Muscle layer of colon (tissue), 2 donors: Measurements from ENCODE around the gene NDE1.

Experiments used
- H3K27ac ChIP-seq: one replicate; pipeline ENCODE4 v1.7.0; 2013; ENCODE audit warnings: low read depth, mild to moderate bottlenecking, low read length, moderate library complexity
- H3K27me3 ChIP-seq, 2 donors: one replicate each; pipeline ENCODE4 v1.7.0; 2013; ENCODE audit warnings: low read length in 2 of 2, mild to moderate bottlenecking in 2 of 2; ENCODE audit not compliant: insufficient read depth in 2 of 2, control insufficient read depth in 1 of 2
- H3K36me3 ChIP-seq: one replicate; pipeline ENCODE4 v1.7.0; 2013; ENCODE audit warnings: mild to moderate bottlenecking, low read length; ENCODE audit not compliant: insufficient read depth
- H3K4me1 ChIP-seq: one replicate; pipeline ENCODE4 v1.7.0; 2013; ENCODE audit warnings: mild to moderate bottlenecking, low read length; ENCODE audit not compliant: insufficient read depth
- H3K4me3 ChIP-seq, 2 donors: one replicate each; pipeline ENCODE4 v1.7.0; 2013; ENCODE audit warnings: low read length in 2 of 2, low read depth in 1 of 2, mild to moderate bottlenecking in 1 of 2, moderate library complexity in 1 of 2
- H3K9ac ChIP-seq: one replicate; pipeline ENCODE4 v1.7.0; 2013; ENCODE audit warnings: low read length
- H3K9me3 ChIP-seq: one replicate; pipeline ENCODE4 v1.7.0; 2013; ENCODE audit warnings: mild to moderate bottlenecking, low read length
- donor health status: abdominal sarcoma.
- donor health status: Adenocarcinoma of cecum.

Gene NDE1

GRCh38 chr16:15609286-15609649 lies 40.8 kb upstream of the NDE1 start:
- H3K27me3 ChIP-seq = no peaks in the 10 kb centered on the region
- no peak overlapping the region for H3K27ac ChIP-seq
- no peak overlapping the region for H3K4me3 ChIP-seq
- peaks cover 71% of the 10 kb centered on the region for H3K36me3 ChIP-seq
- no peaks in the 10 kb centered on the region for H3K9me3 ChIP-seq
- no peak overlapping the region for H3K9ac ChIP-seq
- H3K4me1 ChIP-seq = no peaks in the 10 kb centered on the region

DNA sequence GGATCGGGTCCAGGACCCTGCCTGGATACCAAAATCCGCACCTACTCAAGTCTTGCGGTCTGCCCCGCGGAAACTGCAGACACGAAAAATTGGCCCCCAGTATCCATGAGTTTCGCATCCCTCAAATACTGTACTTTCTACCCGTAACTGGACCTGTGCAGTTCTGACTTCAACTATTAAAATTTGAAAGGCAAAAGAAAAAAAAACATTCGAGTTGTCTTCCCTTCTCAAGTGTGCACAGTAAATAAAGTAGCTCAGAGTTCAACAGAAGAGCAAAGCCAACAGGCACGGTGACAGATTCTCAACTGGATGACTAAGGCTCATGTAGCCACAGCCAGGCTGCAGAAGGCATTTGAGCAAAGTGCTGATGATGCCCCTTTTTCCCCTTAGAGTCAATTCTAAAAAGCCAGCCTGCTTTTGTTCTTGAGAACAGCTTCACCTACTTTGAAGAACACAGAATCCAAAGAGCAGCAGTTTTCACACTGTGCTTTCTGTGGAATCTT lies 39.6 kb upstream of the NDE1 start:
- H3K9me3 ChIP-seq = no peaks in the 10 kb centered on the region
- no peak overlapping the region for H3K4me3 ChIP-seq
- no peak overlapping the region for H3K27ac ChIP-seq
- H3K27me3 ChIP-seq = no peaks in the 10 kb centered on the region
- H3K9ac ChIP-seq = no peak overlapping the region
- no peaks in the 10 kb centered on the region for H3K4me1 ChIP-seq
- H3K36me3 ChIP-seq = peaks cover 62% of the 10 kb centered on the region

GRCh38 chr16:15611610-15612009 lies 38.4 kb upstream of the NDE1 start:
- no peaks in the 10 kb centered on the region for H3K4me1 ChIP-seq
- H3K4me3 ChIP-seq = no peak overlapping the region
- no peak overlapping the region for H3K9ac ChIP-seq
- peaks cover 61% of the 10 kb centered on the region for H3K36me3 ChIP-seq
- no peaks in the 10 kb centered on the region for H3K9me3 ChIP-seq
- H3K27me3 ChIP-seq = no peaks in the 10 kb centered on the region
- H3K27ac ChIP-seq = no peak overlapping the region

- no peak overlapping the region for H3K27ac ChIP-seq
- H3K4me1 ChIP-seq = no peaks in the 10 kb centered on the region
- no peak overlapping the region for H3K4me3 ChIP-seq
- no peaks in the 10 kb centered on the region for H3K9me3 ChIP-seq
- no peak overlapping the region for H3K9ac ChIP-seq
- H3K27me3 ChIP-seq = no peaks in the 10 kb centered on the region
- H3K36me3 ChIP-seq = peaks cover 61% of the 10 kb centered on the region
These were observed 36.4 kb upstream of the NDE1 start for GRCh38 chr16:15613676-15614075.

DNA sequence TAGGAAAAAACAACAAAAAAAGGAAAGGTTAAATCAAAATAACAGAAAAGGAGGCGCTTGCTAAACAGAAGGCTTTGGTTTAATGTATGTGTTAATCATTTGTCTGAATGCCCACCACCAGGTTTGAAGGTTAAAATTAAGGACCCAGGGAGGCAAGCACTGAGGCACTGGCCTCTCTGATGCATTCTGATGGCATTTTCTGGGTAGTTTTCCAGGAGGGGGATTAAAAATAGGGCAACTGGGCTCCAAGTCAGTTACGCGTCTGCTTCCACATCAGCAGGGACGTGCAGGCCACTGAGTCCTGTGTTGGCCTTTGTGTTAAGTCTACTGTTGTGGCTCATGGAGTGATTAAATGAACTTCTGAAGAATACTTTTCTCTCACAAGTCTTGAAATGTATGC lies 34.0 kb upstream of the NDE1 start:
- H3K4me3 ChIP-seq = no peak overlapping the region
- no peaks in the 10 kb centered on the region for H3K9me3 ChIP-seq
- peaks cover 74% of the 10 kb centered on the region for H3K36me3 ChIP-seq
- no peak overlapping the region for H3K9ac ChIP-seq
- no peak overlapping the region for H3K27ac ChIP-seq
- no peaks in the 10 kb centered on the region for H3K27me3 ChIP-seq
- no peaks in the 10 kb centered on the region for H3K4me1 ChIP-seq

DNA sequence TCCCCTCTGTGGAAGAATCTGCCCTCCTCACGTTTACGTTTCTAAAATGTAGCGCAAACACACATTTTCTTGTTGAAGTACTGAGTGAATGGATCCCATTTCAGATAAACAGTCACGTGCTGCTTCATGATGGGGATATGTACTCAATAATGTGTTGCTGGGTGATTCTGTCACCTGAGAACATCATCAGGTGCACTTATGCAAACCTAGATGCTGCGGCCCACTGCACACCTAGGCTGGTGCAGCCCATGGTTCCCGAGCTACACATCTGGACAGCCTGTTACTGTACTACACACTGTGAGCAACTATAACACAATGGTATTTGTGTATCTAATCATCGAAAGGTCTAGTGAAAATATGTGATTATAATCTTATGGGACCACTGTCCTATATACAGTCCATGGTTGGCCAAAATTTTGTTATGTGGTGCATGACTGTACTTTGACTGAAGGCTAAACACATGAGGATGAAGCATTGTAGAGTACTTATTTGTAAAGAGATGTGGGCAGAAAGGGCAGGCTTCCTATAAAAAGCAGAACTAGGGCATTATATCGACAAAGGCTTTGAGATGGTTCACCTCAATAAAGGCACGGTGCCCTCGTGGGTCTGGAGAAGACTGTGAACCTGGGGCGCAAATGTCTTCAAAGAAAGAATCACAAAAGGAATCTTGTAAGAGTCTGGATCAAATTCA lies 33.4 kb upstream of the NDE1 start:
- H3K9me3 ChIP-seq = no peaks in the 10 kb centered on the region
- peaks cover 77% of the 10 kb centered on the region for H3K36me3 ChIP-seq
- H3K27ac ChIP-seq = no peak overlapping the region
- no peaks in the 10 kb centered on the region for H3K4me1 ChIP-seq
- no peaks in the 10 kb centered on the region for H3K27me3 ChIP-seq
- no peak overlapping the region for H3K4me3 ChIP-seq
- no peak overlapping the region for H3K9ac ChIP-seq

- no peak overlapping the region for H3K9ac ChIP-seq
- no peaks in the 10 kb centered on the region for H3K4me1 ChIP-seq
- H3K36me3 ChIP-seq = peaks cover 71% of the 10 kb centered on the region
- H3K4me3 ChIP-seq = no peak overlapping the region
- H3K27ac ChIP-seq = no peak overlapping the region
- no peaks in the 10 kb centered on the region for H3K9me3 ChIP-seq
- no peaks in the 10 kb centered on the region for H3K27me3 ChIP-seq
These were observed 32.1 kb upstream of the NDE1 start for GRCh38 chr16:15617901-15618300.

DNA sequence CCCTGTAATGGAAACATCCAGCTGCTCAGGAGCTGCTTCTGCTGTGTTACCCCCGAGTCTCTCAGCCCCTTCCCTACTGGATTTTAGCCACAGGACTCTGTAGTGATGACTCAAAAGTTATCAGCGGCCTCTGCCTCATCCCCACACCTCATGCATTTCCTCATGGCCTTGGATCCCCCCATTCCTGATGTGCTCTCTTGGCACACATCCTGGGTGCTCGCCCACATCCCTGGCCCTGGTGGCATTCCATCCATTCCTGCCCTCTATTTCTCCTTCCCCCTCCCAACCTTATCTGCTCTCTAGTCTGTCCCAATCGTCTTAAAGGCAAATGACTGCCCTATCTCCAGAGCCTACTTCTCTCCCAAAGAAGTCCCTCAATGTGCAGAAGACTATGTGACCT lies 31.7 kb upstream of the NDE1 start:
- Histone ChIP-seq H3K36me3 (peaks cover 69% of the 10 kb centered on the region), H3K4me3 (no peak overlapping the region), H3K27ac (no peak overlapping the region)

GRCh38 chr16:15620611-15621195 lies 29.3 kb upstream of the NDE1 start:
- Histone ChIP-seq H3K9me3 (no peaks in the 10 kb centered on the region), H3K27ac (no peak overlapping the region), H3K4me1 (no peaks in the 10 kb centered on the region), H3K9ac (no peak overlapping the region), H3K27me3 (no peaks in the 10 kb centered on the region), H3K36me3 (peaks cover 86% of the 10 kb centered on the region), H3K4me3 (no peak overlapping the region)

More for the DNA sequence above, 31.7 kb upstream of the NDE1 start:
- no peaks in the 10 kb centered on the region for H3K9me3 ChIP-seq
- no peak overlapping the region for H3K9ac ChIP-seq
- H3K27me3 ChIP-seq = no peaks in the 10 kb centered on the region
- no peaks in the 10 kb centered on the region for H3K4me1 ChIP-seq

DNA sequence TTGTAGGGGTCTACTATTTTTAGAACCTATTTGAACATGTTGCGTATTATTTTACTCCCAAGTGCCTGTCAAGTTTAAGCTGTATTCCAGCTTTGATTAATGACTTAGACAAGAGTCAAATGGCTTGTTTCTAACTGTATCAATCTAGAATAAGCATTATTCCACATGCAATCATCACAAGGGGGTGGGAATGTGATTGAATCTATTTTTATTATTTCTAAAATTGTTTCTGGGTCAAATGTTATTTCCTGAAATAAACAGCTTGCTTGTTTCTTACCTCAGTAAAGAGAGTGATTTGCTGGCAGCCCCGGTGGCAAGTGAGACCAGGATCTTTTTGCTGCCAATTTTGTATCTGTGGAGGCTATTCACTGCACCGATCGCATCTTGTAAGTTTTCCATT lies 28.6 kb upstream of the NDE1 start:
- peaks cover 81% of the 10 kb centered on the region for H3K36me3 ChIP-seq
- H3K9ac ChIP-seq = no peak overlapping the region
- no peak overlapping the region for H3K4me3 ChIP-seq
- no peaks in the 10 kb centered on the region for H3K4me1 ChIP-seq
- no peaks in the 10 kb centered on the region for H3K9me3 ChIP-seq
- H3K27ac ChIP-seq = no peak overlapping the region
- H3K27me3 ChIP-seq = no peaks in the 10 kb centered on the region

GRCh38 chr16:15621889-15622288 lies 28.2 kb upstream of the NDE1 start:
- Histone ChIP-seq H3K27me3 (no peaks in the 10 kb centered on the region), H3K4me1 (no peaks in the 10 kb centered on the region), H3K27ac (no peak overlapping the region), H3K36me3 (peaks cover 77% of the 10 kb centered on the region), H3K4me3 (no peak overlapping the region), H3K9me3 (no peaks in the 10 kb centered on the region), H3K9ac (no peak overlapping the region)
